ENCODE measurements around the gene CERK. TPM values are rescaled to one million over a fixed set of nuclear protein-coding genes. Genes with fewer than 3 reads are reported as not detected.

The CERK gene
- total and polyA plus RNA-seq, 2 of the 13 experiments (the other 11 are each of a cell fraction or from before 2014, with no cell fraction given) = 40.3 to 41.9 TPM

- TF ChIP-seq PTBP1 (IDR thresholded peaks at IDR 0.05; ENCODE audit: low read depth, low read length, poor library complexity, severe bottlenecking) = no peak
- TF ChIP-seq ZNF713 (CRISPR knock-in tag; IDR thresholded peaks at IDR 0.05) = no peak
- peak; percentile 96 for TF ChIP-seq MAX (IDR thresholded peaks at IDR 0.05)
- no peak for TF ChIP-seq E2F1 (CRISPR knock-in tag; IDR thresholded peaks at IDR 0.05)
- TF ChIP-seq DMAP1 (CRISPR knock-in tag; IDR thresholded peaks at IDR 0.05) = peak; percentile 87
- TF ChIP-seq ZNF704 (CRISPR knock-in tag; IDR thresholded peaks at IDR 0.05; ENCODE audit: borderline replicate concordance) = no peak
- no peak for TF ChIP-seq MAFK (conservative IDR thresholded peaks at IDR 0.05 in 1 of 2, IDR thresholded peaks at IDR 0.05 in 1 of 2; ENCODE audit: low read length in 2 of 2)
- TF ChIP-seq YEATS2 (CRISPR knock-in tag; IDR thresholded peaks at IDR 0.05; ENCODE audit: borderline replicate concordance) = peak; percentile 73; the same call in 1 of the 2 replicates
- no peak; the same call in 1 of the 2 replicates for TF ChIP-seq ZSCAN29 (CRISPR knock-in tag; conservative IDR thresholded peaks at IDR 0.05)
- TF ChIP-seq RELA (CRISPR knock-in tag; IDR thresholded peaks at IDR 0.05) = no peak
- TF ChIP-seq ZNF616 (CRISPR knock-in tag; IDR thresholded peaks at IDR 0.05; ENCODE audit: low read depth) = 0 out of 2 replicates have a peak, but pooled peaks have one; percentile 42
- TF ChIP-seq YEATS4 (CRISPR knock-in tag; IDR thresholded peaks at IDR 0.05; ENCODE audit: borderline replicate concordance) = peak; percentile 70
- no peak for TF ChIP-seq RAD51 (IDR thresholded peaks at IDR 0.05; ENCODE audit: borderline replicate concordance)
- no peak for TF ChIP-seq GRHL1 (CRISPR knock-in tag; conservative IDR thresholded peaks at IDR 0.05)
- TF ChIP-seq ZSCAN31 (CRISPR knock-in tag; IDR thresholded peaks at IDR 0.05; ENCODE audit: low read depth) = no peak; the same call in 1 of the 2 replicates
- no peak for TF ChIP-seq IRF1 (CRISPR knock-in tag; IDR thresholded peaks at IDR 0.05; ENCODE audit: low read depth)
- TF ChIP-seq TP53 (CRISPR knock-in tag; conservative IDR thresholded peaks at IDR 0.05) = no peak
- TF ChIP-seq MYNN (CRISPR knock-in tag; IDR thresholded peaks at IDR 0.05; ENCODE audit: low read depth) = no peak
- no peak for TF ChIP-seq PBX3 (CRISPR knock-in tag; IDR thresholded peaks at IDR 0.05; ENCODE audit: borderline replicate concordance)
- 0 out of 2 replicates have a peak, but pooled peaks have one; percentile 12 for TF ChIP-seq DR1 (CRISPR knock-in tag; IDR thresholded peaks at IDR 0.05)
- no peak for TF ChIP-seq CSRNP2 (CRISPR knock-in tag; conservative IDR thresholded peaks at IDR 0.05; ENCODE audit: low read depth)
These were observed 1.2 kb upstream of the CERK start (continued) for GRCh38 chr22:46739094-46739870.

All from HepG2 (cell line).